K562 (cell line): ENCODE data around the gene FHIT. TPM values are rescaled to one million over a fixed set of nuclear protein-coding genes. Genes with fewer than 3 reads are reported as not detected.

Source experiments
- ATAC-seq: fragments of 200-7000 bp; cut with Tn5 transposase; 3 replicates; pipeline ENCODE4 v1.9.1; 2020; ENCODE audit warnings: moderate library complexity
- BruUV-seq: library from RNA; stranded (reverse); fragments of 400-500 nt; replicated peaks from 2 replicates; lab custom pipeline; 2021; lab: Mats Ljungman, UMichigan
- CTCF ChIA-PET: fragments of 300-600 bp; formaldehyde crosslinking; extraction: SDS; loops from one replicate; lab custom pipeline; 2021; ENCODE audit warnings: low intra/inter-chr PET ratio; lab: Yijun Ruan, JAX
- POLR2A ChIA-PET: fragments of 300-600, 350-650 bp; sonication (Branson Sonifier 250); formaldehyde crosslinking; extraction: SDS; loops from one replicate; lab custom pipeline; 2021; ENCODE audit warnings: antibody characterized with exemption, inconsistent platforms; lab: Yijun Ruan, JAX
- DNase-seq, 4 experiments: peaks; one replicate each; pipeline versions ENCODE4 v3.0.0 to v3.0.0-alpha.2; 2011 to 2018; ENCODE audit warnings: low spot score in 3 of 4, mixed read lengths in 3 of 4; ENCODE audit errors: extremely low read depth in 1 of 4
- FAIRE-seq: peaks from 2 replicates; lab custom pipeline; 2011; peaks lifted over from hg19 to GRCh38; lab: Jason Lieb, UNC
- H2AFZ ChIP-seq: 2 replicates; pipeline ENCODE4 v1.6.0; 2011; ENCODE audit warnings: low read depth, low read length, control low read depth, inconsistent platforms
- H3K27ac ChIP-seq: fragments of 200-600 bp; 3 replicates; pipeline ENCODE4 v1.8.0; 2011; ENCODE audit warnings: low read depth, mild to moderate bottlenecking, control low read depth, inconsistent platforms, low read length, moderate library complexity, mixed read lengths; ENCODE audit errors: extremely low read depth
- H3K27me3 ChIP-seq, 2 experiments: fragments of 300-600 bp in 1 of 2; 2 replicates in 1 of 2; 3 replicates in 1 of 2; pipeline versions ENCODE4 v1.6.0 to v1.8.0; 2011; ENCODE audit warnings: inconsistent platforms in 2 of 2, low read length in 2 of 2, mild to moderate bottlenecking in 1 of 2, mixed read lengths in 1 of 2, moderate library complexity in 1 of 2; ENCODE audit not compliant: control insufficient read depth in 2 of 2, insufficient read depth in 2 of 2
- H3K36me3 ChIP-seq: fragments of 300-600 bp; 3 replicates; pipeline ENCODE4 v1.8.0; 2011; ENCODE audit warnings: mild to moderate bottlenecking, low read length, inconsistent platforms; ENCODE audit not compliant: control insufficient read depth, insufficient read depth
- H3K4me1 ChIP-seq, 2 experiments: fragments of 200-600 bp in 1 of 2; replicated peaks in 1 of 2; 2 replicates in 1 of 2; 3 replicates in 1 of 2; pipeline versions ENCODE4 v1.5.1 to v1.8.0; 2011; ENCODE audit warnings: inconsistent platforms in 2 of 2, low read length in 2 of 2, mild to moderate bottlenecking in 1 of 2, mixed read lengths in 1 of 2, moderate library complexity in 1 of 2; ENCODE audit not compliant: control insufficient read depth in 2 of 2, insufficient read depth in 2 of 2
- H3K4me2 ChIP-seq: 2 replicates; pipeline ENCODE4 v1.6.1; 2011; ENCODE audit warnings: low read length, control low read depth, inconsistent platforms, mixed read lengths; ENCODE audit not compliant: insufficient read depth
- H3K4me3 ChIP-seq: fragments of 200-600 bp; sonication (generic), shearing (Covaris generic); 2 replicates; pipeline ENCODE4 v1.5.1; 2016; ENCODE audit warnings: control low read depth, inconsistent platforms
- H3K79me2 ChIP-seq: fragments of 200-600 bp; 3 replicates; pipeline ENCODE4 v1.8.0; 2011; ENCODE audit warnings: low read length, inconsistent platforms; ENCODE audit not compliant: control insufficient read depth, insufficient read depth
- H3K9ac ChIP-seq, 2 experiments: 2 replicates each; pipeline versions ENCODE4 v1.6.0 to v1.6.1; 2011; ENCODE audit warnings: low read depth in 2 of 2, low read length in 2 of 2, control low read depth in 1 of 2, inconsistent platforms in 1 of 2, mild to moderate bottlenecking in 1 of 2, mixed read lengths in 1 of 2; ENCODE audit not compliant: insufficient read depth in 1 of 2
- H3K9me1 ChIP-seq: one replicate; pipeline ENCODE4 v1.6.0; 2011; ENCODE audit warnings: inconsistent platforms, mild to moderate bottlenecking, low read length, moderate library complexity; ENCODE audit not compliant: control insufficient read depth, insufficient read depth
- H3K9me3 ChIP-seq: replicated peaks from 2 replicates; pipeline ENCODE4 v1.5.1; 2011; ENCODE audit warnings: low read depth, low read length, inconsistent platforms; ENCODE audit not compliant: control insufficient read depth, insufficient read depth
- H4K20me1 ChIP-seq: replicated peaks from 2 replicates; pipeline ENCODE4 v1.6.1; 2011; ENCODE audit warnings: low read length, inconsistent platforms, mixed read lengths; ENCODE audit not compliant: control insufficient read depth, insufficient read depth
- KAT8 ChIP-seq: fragments of 450-650 bp; IDR thresholded peaks from 2 replicates; pipeline ENCODE4 v1.6.1; 2016; ENCODE audit warnings: low read depth, mild to moderate bottlenecking
- ZNF324 ChIP-seq: fragments of 250-450 bp; sonication (Bioruptor Pico); IDR thresholded peaks from 2 replicates; pipeline ENCODE4 v1.4.0; 2020; ENCODE audit warnings: mild to moderate bottlenecking
- WGBS: fragments of 100-300 bp; shearing (Covaris generic); methylation state at CpG from one replicate; pipeline ENCODE4 v1.1.6; 2016; ENCODE audit warnings: low coverage, mixed read lengths; ENCODE audit not compliant: insufficient coverage; ENCODE audit errors: missing lambda C conversion rate; 5-methylcytosine and 5-hydroxymethylcytosine counted together
- in situ Hi-C: fragments of 300-500 bp; cut with MboI; formaldehyde crosslinking; loops from 4 replicates; pipeline ENCODE4 v1.15.0; 2018; ENCODE audit warnings: inconsistent platforms, mixed read lengths
- intact Hi-C: fragments of 100-400 bp; cut with micrococcal nuclease; formaldehyde crosslinking; loops from 2 replicates; pipeline ENCODE4 v1.14.2; 2022
- polyA plus RNA-seq, 8 experiments: library from polyadenylated mRNA; depleted of rRNA in 4 of 8; stranded (reverse) in 5 of 8; unstranded in 3 of 8; fragments of >200 nt; fragmentation: Nextera tagmentation in 2 of 8; fragmentation: Illumina TruSeq in 1 of 8; extraction: Ambion mirVana in 2 of 8; extraction: Trizol in 1 of 8; gene quantifications; 2 replicates each; pipeline versions ENCODE4 v1.2.1 to v1.2.3, GENCODE V29; 2011 to 2014; ENCODE audit warnings: inconsistent platforms in 1 of 8, missing spikeins in 1 of 8
- total RNA-seq, 7 experiments: library from RNA; depleted of rRNA in 6 of 7; stranded (reverse); fragments of >200 nt in 6 of 7; fragmentation: Illumina TruSeq in 2 of 7; extraction: Trizol in 2 of 7; gene quantifications; 2 replicates each; pipeline versions ENCODE4 v1.2.1 to v1.2.3, GENCODE V29; 2011 to 2021; ENCODE audit warnings: low replicate concordance in 1 of 7
- TF ChIP-seq, protein P1 (sequence below): fragments of 250-450 bp; sonication (Bioruptor Pico); IDR thresholded peaks from 2 replicates; pipeline ENCODE4 v1.5.0; 2020; ENCODE audit warnings: mild to moderate bottlenecking, borderline replicate concordance
- TF ChIP-seq, protein P2 (sequence below), 2 experiments: fragments of 450-650 bp; IDR thresholded peaks; 2 replicates each; pipeline ENCODE4 v1.6.1; 2016; ENCODE audit warnings: mild to moderate bottlenecking in 2 of 2, borderline replicate concordance in 1 of 2, low read depth in 1 of 2, moderate library complexity in 1 of 2
- TF ChIP-seq, protein P3 (sequence below): fragments of 250-450 bp; sonication (Bioruptor Pico); IDR thresholded peaks from 2 replicates; pipeline ENCODE4 v1.5.1; 2021; ENCODE audit warnings: mild to moderate bottlenecking

Gene FHIT
- total and polyA plus RNA-seq, 9 of the 15 experiments (the other 6 are each of a cell fraction or from before 2014, with no cell fraction given), result 1.7 to 9.1 (median 4.3) TPM

DNA sequence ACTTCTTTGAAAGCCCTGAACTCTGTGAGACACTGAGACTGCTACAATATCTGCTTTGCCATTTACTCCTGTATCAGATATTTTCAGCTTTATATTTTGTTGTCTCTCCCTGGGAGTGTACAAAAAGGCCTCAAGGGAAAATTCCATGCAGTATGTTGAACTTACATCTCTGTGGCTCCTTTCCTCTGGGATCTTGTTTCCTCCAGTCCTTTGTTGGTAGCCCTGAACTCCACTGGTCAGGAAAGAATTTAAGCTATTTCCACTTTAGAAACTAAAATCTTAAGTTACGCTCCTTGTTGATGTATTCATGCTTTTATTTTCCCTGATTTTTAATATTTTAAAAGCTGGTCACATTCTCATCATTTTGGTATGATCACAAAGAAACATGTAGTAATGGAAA lies 277.9 kb downstream of the FHIT start:
- no peaks in the 10 kb centered on the region for H4K20me1 ChIP-seq
- no TSS peak for BruUV-seq
- H3K79me2 ChIP-seq, result no peaks in the 10 kb centered on the region
- no peaks in the 10 kb centered on the region for H3K9me3 ChIP-seq
- H3K27ac ChIP-seq, result no peak overlapping the region
- CTCF ChIA-PET, result no interaction called here
- DNase-seq (no peak), FAIRE-seq (no peak), ATAC-seq (no peak)
- no peak overlapping the region for H3K4me3 ChIP-seq
- H3K4me2 ChIP-seq, result no peak overlapping the region
- H3K36me3 ChIP-seq, result no peaks in the 10 kb centered on the region
- 50% methylated on average over 1 of the region's 1 CpG for WGBS
- no peak overlapping the region for H3K9ac ChIP-seq
- no peaks in the 10 kb centered on the region for H3K9me1 ChIP-seq
- in situ Hi-C loops (no loop called here), intact Hi-C loops (no loop called here)
- no peaks in the 10 kb centered on the region for H3K4me1 ChIP-seq
- H2AFZ ChIP-seq, result no peak overlapping the region
- TF ChIP-seq, protein P1, sequence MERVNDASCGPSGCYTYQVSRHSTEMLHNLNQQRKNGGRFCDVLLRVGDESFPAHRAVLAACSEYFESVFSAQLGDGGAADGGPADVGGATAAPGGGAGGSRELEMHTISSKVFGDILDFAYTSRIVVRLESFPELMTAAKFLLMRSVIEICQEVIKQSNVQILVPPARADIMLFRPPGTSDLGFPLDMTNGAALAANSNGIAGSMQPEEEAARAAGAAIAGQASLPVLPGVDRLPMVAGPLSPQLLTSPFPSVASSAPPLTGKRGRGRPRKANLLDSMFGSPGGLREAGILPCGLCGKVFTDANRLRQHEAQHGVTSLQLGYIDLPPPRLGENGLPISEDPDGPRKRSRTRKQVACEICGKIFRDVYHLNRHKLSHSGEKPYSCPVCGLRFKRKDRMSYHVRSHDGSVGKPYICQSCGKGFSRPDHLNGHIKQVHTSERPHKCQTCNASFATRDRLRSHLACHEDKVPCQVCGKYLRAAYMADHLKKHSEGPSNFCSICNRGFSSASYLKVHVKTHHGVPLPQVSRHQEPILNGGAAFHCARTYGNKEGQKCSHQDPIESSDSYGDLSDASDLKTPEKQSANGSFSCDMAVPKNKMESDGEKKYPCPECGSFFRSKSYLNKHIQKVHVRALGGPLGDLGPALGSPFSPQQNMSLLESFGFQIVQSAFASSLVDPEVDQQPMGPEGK (CRISPR knock-in tag), result no peak
- no peak for TF ChIP-seq ZNF324 (CRISPR knock-in tag)
- TF ChIP-seq, protein P2, sequence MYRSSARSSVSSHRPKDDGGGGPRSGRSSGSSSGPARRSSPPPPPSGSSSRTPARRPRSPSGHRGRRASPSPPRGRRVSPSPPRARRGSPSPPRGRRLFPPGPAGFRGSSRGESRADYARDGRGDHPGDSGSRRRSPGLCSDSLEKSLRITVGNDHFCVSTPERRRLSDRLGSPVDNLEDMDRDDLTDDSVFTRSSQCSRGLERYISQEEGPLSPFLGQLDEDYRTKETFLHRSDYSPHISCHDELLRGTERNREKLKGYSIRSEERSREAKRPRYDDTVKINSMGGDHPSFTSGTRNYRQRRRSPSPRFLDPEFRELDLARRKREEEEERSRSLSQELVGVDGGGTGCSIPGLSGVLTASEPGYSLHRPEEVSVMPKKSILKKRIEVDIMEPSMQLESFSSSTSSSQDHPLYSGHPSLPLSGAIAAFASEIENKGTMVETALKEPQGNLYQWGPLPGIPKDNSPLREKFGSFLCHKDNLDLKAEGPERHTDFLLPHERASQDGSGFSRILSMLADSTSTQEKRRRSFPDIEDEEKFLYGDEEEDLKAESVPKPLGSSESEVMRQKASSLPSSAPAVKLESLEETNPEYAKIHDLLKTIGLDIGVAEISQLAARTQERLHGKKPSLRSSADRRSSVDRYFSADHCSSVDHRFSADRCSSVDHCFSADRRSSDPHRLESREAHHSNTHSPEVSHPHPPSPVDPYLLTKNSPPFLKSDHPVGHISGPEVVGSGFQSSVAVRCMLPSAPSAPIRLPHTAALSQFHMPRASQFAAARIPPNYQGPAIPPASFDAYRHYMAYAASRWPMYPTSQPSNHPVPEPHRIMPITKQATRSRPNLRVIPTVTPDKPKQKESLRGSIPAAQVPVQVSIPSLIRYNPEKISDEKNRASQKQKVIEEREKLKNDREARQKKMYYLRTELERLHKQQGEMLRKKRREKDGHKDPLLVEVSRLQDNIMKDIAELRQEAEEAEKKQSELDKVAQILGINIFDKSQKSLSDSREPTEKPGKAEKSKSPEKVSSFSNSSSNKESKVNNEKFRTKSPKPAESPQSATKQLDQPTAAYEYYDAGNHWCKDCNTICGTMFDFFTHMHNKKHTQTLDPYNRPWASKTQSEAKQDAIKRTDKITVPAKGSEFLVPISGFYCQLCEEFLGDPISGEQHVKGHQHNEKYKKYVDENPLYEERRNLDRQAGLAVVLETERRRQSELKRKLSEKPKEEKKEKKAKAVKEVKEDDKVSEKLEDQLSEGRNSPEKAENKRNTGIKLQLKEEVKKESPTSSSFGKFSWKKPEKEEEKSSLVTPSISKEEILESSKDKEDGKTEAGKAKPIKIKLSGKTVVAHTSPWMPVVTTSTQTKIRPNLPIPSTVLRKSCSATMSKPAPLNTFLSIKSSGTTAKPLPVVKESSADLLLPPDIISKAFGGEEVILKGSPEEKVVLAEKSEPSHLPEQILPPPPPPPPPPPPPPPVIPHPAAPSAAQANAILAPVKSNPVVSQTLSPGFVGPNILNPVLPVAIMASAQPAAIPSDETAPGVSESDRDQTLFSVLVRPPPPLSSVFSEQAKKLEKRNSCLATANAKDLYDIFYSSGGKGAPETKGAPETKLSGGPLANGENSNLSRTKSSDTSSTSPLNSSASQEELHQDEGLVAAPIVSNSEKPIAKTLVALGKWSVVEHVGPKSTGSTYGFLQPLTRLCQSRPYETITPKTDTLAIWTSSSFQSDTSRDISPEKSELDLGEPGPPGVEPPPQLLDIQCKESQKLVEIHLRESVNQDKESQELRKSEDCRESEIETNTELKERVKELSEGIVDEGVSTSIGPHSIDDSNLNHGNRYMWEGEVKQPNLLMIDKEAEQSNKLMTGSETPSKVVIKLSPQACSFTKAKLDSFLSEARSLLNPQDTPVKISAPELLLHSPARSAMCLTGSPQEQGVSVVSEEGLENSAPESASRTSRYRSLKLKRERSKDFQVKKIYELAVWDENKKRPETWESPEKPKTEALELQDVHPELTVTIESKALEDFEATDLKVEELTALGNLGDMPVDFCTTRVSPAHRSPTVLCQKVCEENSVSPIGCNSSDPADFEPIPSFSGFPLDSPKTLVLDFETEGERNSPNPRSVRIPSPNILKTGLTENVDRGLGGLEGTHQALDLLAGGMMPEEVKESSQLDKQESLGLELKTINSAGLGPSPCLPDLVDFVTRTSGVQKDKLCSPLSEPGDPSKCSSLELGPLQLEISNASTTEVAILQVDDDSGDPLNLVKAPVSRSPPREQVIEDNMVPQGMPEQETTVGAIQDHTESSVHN (IDR thresholded peaks at IDR 0.05; ENCODE audit: borderline replicate concordance in 1 of 2, low read depth in 1 of 2), result no peak
- TF ChIP-seq, protein P3, sequence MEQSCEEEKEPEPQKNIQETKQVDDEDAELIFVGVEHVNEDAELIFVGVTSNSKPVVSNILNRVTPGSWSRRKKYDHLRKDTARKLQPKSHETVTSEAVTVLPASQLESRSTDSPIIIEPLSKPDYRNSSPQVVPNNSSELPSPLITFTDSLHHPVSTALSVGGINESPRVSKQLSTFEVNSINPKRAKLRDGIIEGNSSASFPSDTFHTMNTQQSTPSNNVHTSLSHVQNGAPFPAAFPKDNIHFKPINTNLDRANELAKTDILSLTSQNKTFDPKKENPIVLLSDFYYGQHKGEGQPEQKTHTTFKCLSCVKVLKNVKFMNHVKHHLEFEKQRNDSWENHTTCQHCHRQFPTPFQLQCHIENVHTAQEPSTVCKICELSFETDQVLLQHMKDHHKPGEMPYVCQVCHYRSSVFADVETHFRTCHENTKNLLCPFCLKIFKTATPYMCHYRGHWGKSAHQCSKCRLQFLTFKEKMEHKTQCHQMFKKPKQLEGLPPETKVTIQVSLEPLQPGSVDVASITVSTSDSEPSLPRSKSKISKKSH (CRISPR knock-in tag), result no peak
- TF ChIP-seq KAT8, result no peak
- H3K27me3 ChIP-seq, result no peaks in the 10 kb centered on the region
- POLR2A ChIA-PET, result interaction anchor here (0.7 kb wide), 1 partner anchor 19 kb away, joined by 3 read pairs; no protein-coding TSS in a partner anchor
